HCEC 1CT (cell line): ENCODE results near the gene PHF23.

Source experiments
- DNase-seq: peaks from one replicate; pipeline ENCODE4 v3.0.0-alpha.2; 2017

PHF23 gene

DNA sequence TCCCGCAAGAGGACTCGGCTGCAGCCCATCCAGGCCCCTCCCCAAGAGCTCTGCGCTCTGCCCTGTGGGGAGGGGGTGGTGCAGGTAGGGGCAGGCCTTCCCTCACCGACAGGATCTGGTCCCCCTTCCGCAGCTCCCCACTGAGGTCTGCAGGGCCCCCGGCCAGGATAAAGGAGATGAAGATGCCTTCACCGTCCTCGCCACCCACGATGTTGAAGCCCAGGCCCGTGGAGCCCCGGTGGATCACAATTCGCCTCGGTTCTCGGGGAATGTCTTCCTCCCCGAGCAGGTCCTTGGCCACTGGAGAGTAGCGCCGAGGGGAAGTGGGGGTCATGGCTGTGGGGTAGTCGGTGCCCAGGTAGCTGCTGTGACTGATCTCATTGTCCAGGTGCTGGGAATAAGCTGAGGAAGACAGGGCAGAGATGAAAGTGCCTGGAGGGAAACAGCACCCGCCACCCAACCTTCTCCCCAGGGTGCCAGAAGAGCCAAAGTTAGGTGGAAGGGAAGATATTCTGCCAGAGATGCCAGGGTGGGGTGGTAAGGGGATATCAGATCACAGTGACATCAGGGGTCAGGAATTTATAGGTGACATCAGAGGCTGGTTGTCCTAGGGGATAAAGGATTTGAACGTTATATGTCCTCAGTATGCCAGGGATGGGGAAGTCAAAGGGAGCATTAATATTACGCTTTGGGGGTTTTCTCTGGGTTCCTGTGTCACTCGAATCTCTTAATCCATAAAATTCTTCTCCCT lies 42.4 kb downstream of the PHF23 start:
- DNase-seq: no peak

DNA sequence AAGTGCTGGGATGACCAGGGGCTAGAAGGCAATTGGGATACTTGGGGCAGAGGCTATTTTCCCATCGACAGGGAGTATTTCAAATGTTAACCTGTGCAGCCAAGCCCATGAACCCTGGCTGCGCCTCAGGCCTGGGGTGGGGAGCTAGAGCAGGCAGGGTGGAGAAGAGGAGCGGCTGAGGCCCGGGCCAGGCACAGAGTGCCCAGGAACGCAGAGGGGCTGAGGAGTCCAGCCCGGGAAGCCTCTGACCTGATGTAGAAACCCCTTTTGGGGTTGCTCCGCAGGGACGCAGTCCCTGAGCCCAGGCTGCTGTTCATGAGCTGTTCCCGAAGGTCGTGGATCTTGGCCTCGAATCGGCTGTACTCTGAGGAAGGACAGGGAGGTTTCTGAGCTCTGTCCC lies 43.3 kb downstream of the PHF23 start:
- DNase-seq: no peak

DNA sequence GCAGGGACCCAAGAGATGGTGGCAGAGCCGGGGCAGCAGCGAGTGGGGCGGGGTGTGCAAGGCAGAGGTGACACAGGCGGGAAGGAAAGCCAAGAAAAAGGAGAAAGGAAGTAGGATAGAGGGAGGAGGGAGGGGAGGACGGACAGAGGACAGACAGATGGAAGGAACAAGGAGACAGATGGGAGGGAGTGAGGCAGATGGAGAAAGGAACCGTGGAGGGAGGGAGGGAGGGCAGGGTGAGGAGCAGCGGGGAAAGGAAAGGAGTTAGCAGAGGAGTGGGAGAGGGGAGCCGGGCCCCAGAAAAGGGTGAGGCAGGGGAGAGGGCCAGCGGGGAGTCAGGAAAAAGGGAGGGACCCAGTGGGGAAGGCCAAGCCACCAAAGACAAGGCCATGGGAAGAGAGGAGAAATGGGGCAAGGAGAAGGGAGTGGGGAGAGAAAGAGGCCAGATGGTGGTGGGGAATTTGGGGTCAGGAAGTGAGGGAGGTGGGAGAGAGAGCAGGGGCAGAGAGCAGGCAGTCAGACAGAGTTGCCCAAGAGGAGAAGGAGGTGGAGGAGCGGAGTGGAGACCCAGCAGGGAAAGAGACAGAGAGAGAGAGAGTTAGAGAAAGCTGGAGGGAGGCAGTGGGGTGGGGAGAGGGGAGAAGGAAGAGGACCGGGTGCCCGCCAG lies 46.9 kb downstream of the PHF23 start:
- DNase-seq: no peak

DNA sequence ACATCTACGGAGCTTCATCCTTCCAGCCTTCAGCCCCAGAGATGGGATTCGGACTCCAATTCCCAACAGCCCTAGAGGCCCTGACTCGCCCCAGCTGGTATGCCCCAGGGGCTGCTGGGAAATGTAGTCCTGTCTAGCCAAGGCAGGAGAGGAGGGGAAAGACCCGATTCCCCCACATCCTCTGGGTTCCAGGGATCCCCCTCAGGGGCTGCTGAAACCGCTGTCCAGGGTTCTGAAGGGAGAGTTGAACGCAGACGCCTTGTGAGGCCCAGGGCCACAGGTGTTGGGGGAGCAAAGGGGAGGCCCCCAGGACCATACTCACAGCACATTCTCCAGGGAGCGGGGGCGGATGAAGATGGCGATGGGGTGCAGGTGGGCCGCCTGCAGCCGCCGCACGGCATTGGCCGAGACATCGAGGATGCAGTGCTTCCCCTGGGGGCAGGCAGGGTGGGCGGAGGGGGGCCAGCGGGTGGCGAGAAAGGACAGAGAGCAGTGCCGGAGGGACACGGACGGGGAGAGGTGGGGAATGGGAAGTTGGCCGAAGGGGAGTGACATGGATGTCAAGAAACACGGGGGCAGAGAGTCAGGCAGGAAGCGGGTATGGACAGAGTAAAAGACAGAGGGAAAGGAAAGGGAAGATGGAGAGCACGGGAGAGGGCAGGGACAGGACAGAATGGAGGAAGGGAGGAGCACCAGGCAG lies 47.5 kb downstream of the PHF23 start:
- DNase-seq: no peak

DNA sequence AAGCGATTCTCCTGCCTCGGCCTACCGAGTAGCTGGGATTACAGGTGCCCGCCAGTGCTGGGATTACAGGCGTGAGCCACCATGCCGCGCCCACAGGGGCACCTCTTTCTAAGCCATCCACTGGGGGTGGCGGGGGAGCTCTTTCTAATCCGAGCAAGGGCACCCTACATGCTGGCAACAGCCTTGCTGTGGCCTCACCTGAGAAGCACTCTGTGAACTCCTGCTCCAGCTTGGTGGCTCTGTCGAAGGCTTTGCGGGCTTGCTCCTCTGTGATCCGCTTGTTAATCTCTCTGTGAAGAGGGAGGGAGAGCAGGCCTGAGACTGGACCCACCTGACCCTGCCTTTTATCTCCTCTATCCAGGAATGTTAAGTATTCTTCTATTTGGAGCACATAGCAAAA lies 48.2 kb downstream of the PHF23 start:
- no peak for DNase-seq

DNA sequence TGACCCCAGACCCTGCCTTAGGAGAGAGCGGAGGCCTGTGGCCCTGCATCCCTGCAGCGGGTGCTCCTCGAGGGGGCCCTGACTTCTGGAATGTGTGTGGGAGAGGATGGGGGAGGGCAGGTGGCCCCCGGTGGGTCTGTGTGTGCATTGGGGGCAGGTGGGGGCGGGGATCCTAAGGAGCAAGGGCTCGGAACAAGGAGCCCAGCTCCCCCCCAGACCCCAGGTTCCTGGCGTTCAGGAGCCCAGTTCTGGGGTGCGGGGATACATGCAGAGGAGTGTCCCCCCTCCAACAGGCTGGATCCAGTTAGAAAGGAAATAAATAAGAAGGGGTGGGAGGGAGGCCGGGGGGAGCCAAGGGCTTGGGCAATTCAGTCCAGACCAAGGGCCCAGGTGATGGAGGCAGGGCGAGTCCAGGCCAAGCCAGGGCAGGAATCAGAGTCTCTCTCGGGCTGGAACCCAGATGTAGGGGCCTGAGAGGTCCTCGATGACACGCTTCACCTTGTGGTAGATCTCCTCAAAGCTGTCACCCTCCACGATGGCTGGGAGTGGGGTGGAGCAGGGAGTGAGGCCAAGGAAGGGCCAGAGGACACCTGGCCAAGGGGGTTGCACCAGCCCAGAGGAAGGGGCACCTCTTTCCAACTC lies 48.9 kb downstream of the PHF23 start:
- DNase-seq: no peak

DNA sequence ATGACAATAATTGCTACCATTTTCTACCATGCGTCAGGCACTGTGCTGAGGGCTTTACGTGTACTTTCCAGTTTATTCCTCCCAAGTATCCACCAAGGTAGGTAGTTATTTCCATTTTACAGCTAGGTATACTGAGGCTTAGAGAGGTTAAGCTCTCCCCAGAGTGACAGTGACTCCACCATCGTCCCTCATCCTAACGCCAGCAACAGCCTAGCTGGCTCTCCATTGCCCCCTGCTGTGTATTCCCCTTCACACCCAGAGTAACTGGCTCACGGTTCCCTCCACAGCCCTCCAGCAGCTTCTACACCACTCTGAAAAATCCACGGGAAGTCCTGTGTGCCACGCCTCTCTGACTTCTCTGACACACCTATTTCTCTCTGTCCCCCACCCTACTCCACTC lies 53.0 kb downstream of the PHF23 start:
- DNase-seq: no peak
